HG02970 (cell line): ENCODE data around the gene FNDC3B.
A peak's percentile ranks its signal among the peaks of the same experiment; 100 is the strongest.
"Not testable (repeated sequence)": the region's sequence is repeated elsewhere in the genome, so short reads cannot be mapped to it uniquely, and the experiment has no call there.

Experiments
- ATAC-seq: cut with Tn5 transposase; IDR thresholded peaks from one replicate; pipeline ENCODE4 v1.9.1; 2021; ENCODE audit warnings: mild to moderate bottlenecking, moderate library complexity, moderate number of reproducible peaks; ENCODE audit not compliant: unreplicated experiment, low FRiP score

The FNDC3B gene

GRCh38 chr3:172030181-172030580, 9.2 kb upstream of the FNDC3B start:
- ATAC-seq = no peak

- no peak for ATAC-seq
Observed at GRCh38 chr3:172031996-172032395, 7.4 kb upstream of the FNDC3B start.

- no peak for ATAC-seq
Observed at GRCh38 chr3:172033396-172033795, 6.0 kb upstream of the FNDC3B start.

- no peak for ATAC-seq
Observed at GRCh38 chr3:172034786-172035685, 4.3 kb upstream of the FNDC3B start.

GRCh38 chr3:172036541-172037215, 2.7 kb upstream of the FNDC3B start:
- no peak for ATAC-seq

- no peak for ATAC-seq
Observed at GRCh38 chr3:172038798-172039435, 461 bp upstream of the FNDC3B start.

- peak; percentile 28 for ATAC-seq
Observed at GRCh38 chr3:172040078-172040980, 951 bp downstream of the FNDC3B start.

GRCh38 chr3:172040981-172041963, 1.9 kb downstream of the FNDC3B start:
- ATAC-seq = no peak

GRCh38 chr3:172042136-172042662, 2.8 kb downstream of the FNDC3B start:
- no peak for ATAC-seq

- ATAC-seq = not testable (repeated sequence)
Observed at GRCh38 chr3:172042663-172043179, 3.3 kb downstream of the FNDC3B start.

- ATAC-seq = no peak
Observed at GRCh38 chr3:172043233-172043632, 3.9 kb downstream of the FNDC3B start.

- no peak for ATAC-seq
Observed at GRCh38 chr3:172043766-172044165, 4.4 kb downstream of the FNDC3B start.

- ATAC-seq = no peak
Observed at GRCh38 chr3:172044833-172045585, 5.6 kb downstream of the FNDC3B start.

- no peak for ATAC-seq
Observed at GRCh38 chr3:172046268-172046915, 7.0 kb downstream of the FNDC3B start.

GRCh38 chr3:172047567-172048115, 8.3 kb downstream of the FNDC3B start:
- ATAC-seq = no peak

- no peak for ATAC-seq
Observed at GRCh38 chr3:172048599-172048998, 9.2 kb downstream of the FNDC3B start.

GRCh38 chr3:172051310-172051956, 12.1 kb downstream of the FNDC3B start:
- no peak for ATAC-seq
